HepG2 (cell line): ENCODE results near the gene EP300. TPM values are rescaled to one million over a fixed set of nuclear protein-coding genes. Genes with fewer than 3 reads are reported as not detected.

ENCODE experiments used
- BCL6 ChIP-seq: IDR thresholded peaks from 2 replicates; pipeline ENCODE4 v1.6.1; 2016; ENCODE audit warnings: missing genetic modification reagents, missing compliant biosample characterization
- JDP2 ChIP-seq: sonication (generic); formaldehyde crosslinking; IDR thresholded peaks from 2 replicates; pipeline ENCODE4 v1.8.1; 2022; ENCODE audit warnings: missing genetic modification reagents, borderline replicate concordance
- NAIF1 ChIP-seq: sonication (generic); formaldehyde crosslinking; IDR thresholded peaks from 2 replicates; pipeline ENCODE4 v1.5.0; 2020; ENCODE audit warnings: mild to moderate bottlenecking, missing genetic modification reagents, borderline replicate concordance
- NR2F1 ChIP-seq, 2 experiments: fragments of 450-650 bp in 1 of 2; formaldehyde crosslinking in 1 of 2; IDR thresholded peaks; 2 replicates each; pipeline versions ENCODE4 v1.5.0 to v1.6.1; 2016 to 2020; ENCODE audit warnings: mild to moderate bottlenecking in 1 of 2, missing compliant biosample characterization in 1 of 2, missing genetic modification reagents in 1 of 2, moderate library complexity in 1 of 2
- PHF20 ChIP-seq: sonication (generic); formaldehyde crosslinking; IDR thresholded peaks from 2 replicates; pipeline ENCODE4 v1.5.0; 2020; ENCODE audit warnings: mild to moderate bottlenecking, missing genetic modification reagents
- PHF5A ChIP-seq: IDR thresholded peaks from one replicate; pipeline ENCODE4 v1.6.1; 2018; ENCODE audit warnings: low read depth, missing genetic modification reagents; ENCODE audit not compliant: unreplicated experiment
- SATB2 ChIP-seq: sonication (generic); formaldehyde crosslinking; IDR thresholded peaks from 2 replicates; pipeline ENCODE4 v1.5.0; 2020; ENCODE audit warnings: missing genetic modification reagents
- TGIF2 ChIP-seq: IDR thresholded peaks from 2 replicates; pipeline ENCODE4 v1.6.1; 2016; ENCODE audit warnings: control low read depth, missing compliant biosample characterization
- ZNF446 ChIP-seq: sonication (generic); formaldehyde crosslinking; IDR thresholded peaks from 2 replicates; pipeline ENCODE4 v1.5.0; 2020; ENCODE audit warnings: mild to moderate bottlenecking, missing genetic modification reagents
- ZNF878 ChIP-seq: sonication (generic); formaldehyde crosslinking; IDR thresholded peaks from 2 replicates; pipeline ENCODE4 v1.8.1; 2023; ENCODE audit warnings: mild to moderate bottlenecking, missing genetic modification reagents, moderate library complexity
- ZSCAN31 ChIP-seq: sonication (generic); formaldehyde crosslinking; IDR thresholded peaks from 2 replicates; pipeline ENCODE4 v1.5.0; 2020; ENCODE audit warnings: low read depth, mild to moderate bottlenecking, missing genetic modification reagents
- polyA plus RNA-seq, 8 experiments: library from polyadenylated mRNA; depleted of rRNA in 3 of 8; stranded (reverse) in 7 of 8; unstranded in 1 of 8; fragments of >200 nt; fragmentation: Illumina TruSeq in 4 of 8; extraction: Trizol in 4 of 8; gene quantifications; 2 replicates each; pipeline versions ENCODE4 v1.2.1 to v1.2.3, GENCODE V29; 2011 to 2016; ENCODE audit warnings: low read depth in 4 of 8, missing spikeins in 1 of 8, mixed read lengths in 1 of 8; ENCODE audit not compliant: insufficient read depth in 1 of 8
- total RNA-seq, 5 experiments: library from RNA; depleted of rRNA; stranded (reverse); fragments of >200 nt; fragmentation: Illumina TruSeq; extraction: Trizol; gene quantifications; 2 replicates each; pipeline ENCODE4 v1.2.3, GENCODE V29; 2016; ENCODE audit warnings: low read depth in 1 of 5
- TF ChIP-seq, protein P1 (sequence below): sonication (generic); formaldehyde crosslinking; IDR thresholded peaks from 2 replicates; pipeline ENCODE4 v1.4.0; 2020; ENCODE audit warnings: missing genetic modification reagents
- TF ChIP-seq, protein P2 (sequence below): sonication (generic); formaldehyde crosslinking; IDR thresholded peaks from 2 replicates; pipeline ENCODE4 v1.5.0; 2020; ENCODE audit warnings: missing genetic modification reagents

EP300 gene
- total and polyA plus RNA-seq, 2 of the 13 experiments (the other 11 are each of a cell fraction or from before 2014, with no cell fraction given) = 13.6 to 14.9 TPM

DNA sequence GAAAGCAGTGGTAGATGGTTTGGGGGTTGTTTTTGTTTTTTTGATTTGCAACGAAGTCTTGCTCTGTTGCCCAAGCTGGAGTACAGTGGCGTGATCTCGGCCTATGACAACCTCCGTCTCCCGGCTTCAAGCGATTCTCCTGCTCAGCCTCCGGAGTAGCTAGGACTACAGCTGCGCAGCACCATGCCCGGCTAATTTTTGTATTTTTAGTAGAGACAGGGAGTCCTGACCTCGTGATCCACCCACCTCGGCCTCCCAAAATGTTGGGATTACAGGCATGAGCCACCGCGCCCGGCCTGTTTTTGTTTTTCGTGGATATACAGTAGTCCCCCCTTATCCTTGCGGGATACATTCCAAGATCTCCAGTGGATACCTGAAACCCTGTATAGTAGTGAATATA lies 6.6 kb downstream of the EP300 start (continued):
- TF ChIP-seq, protein P1, sequence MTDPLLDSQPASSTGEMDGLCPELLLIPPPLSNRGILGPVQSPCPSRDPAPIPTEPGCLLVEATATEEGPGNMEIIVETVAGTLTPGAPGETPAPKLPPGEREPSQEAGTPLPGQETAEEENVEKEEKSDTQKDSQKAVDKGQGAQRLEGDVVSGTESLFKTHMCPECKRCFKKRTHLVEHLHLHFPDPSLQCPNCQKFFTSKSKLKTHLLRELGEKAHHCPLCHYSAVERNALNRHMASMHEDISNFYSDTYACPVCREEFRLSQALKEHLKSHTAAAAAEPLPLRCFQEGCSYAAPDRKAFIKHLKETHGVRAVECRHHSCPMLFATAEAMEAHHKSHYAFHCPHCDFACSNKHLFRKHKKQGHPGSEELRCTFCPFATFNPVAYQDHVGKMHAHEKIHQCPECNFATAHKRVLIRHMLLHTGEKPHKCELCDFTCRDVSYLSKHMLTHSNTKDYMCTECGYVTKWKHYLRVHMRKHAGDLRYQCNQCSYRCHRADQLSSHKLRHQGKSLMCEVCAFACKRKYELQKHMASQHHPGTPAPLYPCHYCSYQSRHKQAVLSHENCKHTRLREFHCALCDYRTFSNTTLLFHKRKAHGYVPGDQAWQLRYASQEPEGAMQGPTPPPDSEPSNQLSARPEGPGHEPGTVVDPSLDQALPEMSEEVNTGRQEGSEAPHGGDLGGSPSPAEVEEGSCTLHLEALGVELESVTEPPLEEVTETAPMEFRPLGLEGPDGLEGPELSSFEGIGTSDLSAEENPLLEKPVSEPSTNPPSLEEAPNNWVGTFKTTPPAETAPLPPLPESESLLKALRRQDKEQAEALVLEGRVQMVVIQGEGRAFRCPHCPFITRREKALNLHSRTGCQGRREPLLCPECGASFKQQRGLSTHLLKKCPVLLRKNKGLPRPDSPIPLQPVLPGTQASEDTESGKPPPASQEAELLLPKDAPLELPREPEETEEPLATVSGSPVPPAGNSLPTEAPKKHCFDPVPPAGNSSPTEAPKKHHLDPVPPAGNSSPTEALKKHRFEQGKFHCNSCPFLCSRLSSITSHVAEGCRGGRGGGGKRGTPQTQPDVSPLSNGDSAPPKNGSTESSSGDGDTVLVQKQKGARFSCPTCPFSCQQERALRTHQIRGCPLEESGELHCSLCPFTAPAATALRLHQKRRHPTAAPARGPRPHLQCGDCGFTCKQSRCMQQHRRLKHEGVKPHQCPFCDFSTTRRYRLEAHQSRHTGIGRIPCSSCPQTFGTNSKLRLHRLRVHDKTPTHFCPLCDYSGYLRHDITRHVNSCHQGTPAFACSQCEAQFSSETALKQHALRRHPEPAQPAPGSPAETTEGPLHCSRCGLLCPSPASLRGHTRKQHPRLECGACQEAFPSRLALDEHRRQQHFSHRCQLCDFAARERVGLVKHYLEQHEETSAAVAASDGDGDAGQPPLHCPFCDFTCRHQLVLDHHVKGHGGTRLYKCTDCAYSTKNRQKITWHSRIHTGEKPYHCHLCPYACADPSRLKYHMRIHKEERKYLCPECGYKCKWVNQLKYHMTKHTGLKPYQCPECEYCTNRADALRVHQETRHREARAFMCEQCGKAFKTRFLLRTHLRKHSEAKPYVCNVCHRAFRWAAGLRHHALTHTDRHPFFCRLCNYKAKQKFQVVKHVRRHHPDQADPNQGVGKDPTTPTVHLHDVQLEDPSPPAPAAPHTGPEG = no peak
- TF ChIP-seq TGIF2 = no peak
- TF ChIP-seq PHF5A (CRISPR knock-in tag) = no peak
- TF ChIP-seq ZNF446 (CRISPR knock-in tag) = no peak
- TF ChIP-seq ZNF878 (CRISPR knock-in tag) = no peak
- TF ChIP-seq ZSCAN31 (CRISPR knock-in tag) = no peak
- TF ChIP-seq NR2F1 (CRISPR knock-in tag; IDR thresholded peaks at IDR 0.05) = no peak
- TF ChIP-seq SATB2 (CRISPR knock-in tag) = no peak
- TF ChIP-seq BCL6 (CRISPR knock-in tag) = no peak
- TF ChIP-seq PHF20 (CRISPR knock-in tag) = no peak
- TF ChIP-seq JDP2 (CRISPR knock-in tag) = no peak
- no peak for TF ChIP-seq NAIF1 (CRISPR knock-in tag)
- TF ChIP-seq, protein P2, sequence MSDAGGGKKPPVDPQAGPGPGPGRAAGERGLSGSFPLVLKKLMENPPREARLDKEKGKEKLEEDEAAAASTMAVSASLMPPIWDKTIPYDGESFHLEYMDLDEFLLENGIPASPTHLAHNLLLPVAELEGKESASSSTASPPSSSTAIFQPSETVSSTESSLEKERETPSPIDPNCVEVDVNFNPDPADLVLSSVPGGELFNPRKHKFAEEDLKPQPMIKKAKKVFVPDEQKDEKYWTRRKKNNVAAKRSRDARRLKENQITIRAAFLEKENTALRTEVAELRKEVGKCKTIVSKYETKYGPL (CRISPR knock-in tag) = no peak
